Astrocyte (in vitro differentiated cells and primary cell): ENCODE results near the gene VEGFA. TPM values are rescaled to one million over a fixed set of nuclear protein-coding genes. Genes with fewer than 3 reads are reported as not detected.

ENCODE experiments used
- DNase-seq: peaks from one replicate; pipeline ENCODE4 v3.0.0-alpha.2; 2010; ENCODE audit warnings: low read depth
- FAIRE-seq: peaks from 2 replicates; lab custom pipeline; 2011; peaks lifted over from hg19 to GRCh38; lab: Jason Lieb, UNC
- H2AFZ ChIP-seq: 2 replicates; pipeline ENCODE4 v1.6.0; 2012; ENCODE audit warnings: low read depth, low read length, inconsistent platforms
- H3K27ac ChIP-seq: 2 replicates; pipeline ENCODE4 v1.5.1; 2011; ENCODE audit warnings: low read depth, low read length, inconsistent platforms
- H3K27me3 ChIP-seq: 2 replicates; pipeline ENCODE4 v1.6.0; 2011; ENCODE audit warnings: low read length, inconsistent platforms; ENCODE audit not compliant: insufficient read depth
- H3K36me3 ChIP-seq: 2 replicates; pipeline ENCODE4 v1.5.1; 2011; ENCODE audit warnings: low read length, inconsistent platforms; ENCODE audit not compliant: insufficient read depth
- H3K4me1 ChIP-seq: 2 replicates; pipeline ENCODE4 v1.5.1; 2011; ENCODE audit warnings: low read length, inconsistent platforms; ENCODE audit not compliant: insufficient read depth
- H3K4me2 ChIP-seq: 2 replicates; pipeline ENCODE4 v1.6.0; 2012; ENCODE audit warnings: low read length, inconsistent platforms
- H3K4me3 ChIP-seq: 2 replicates; pipeline ENCODE4 v1.5.1; 2011; ENCODE audit warnings: low read depth, mild to moderate bottlenecking, low read length, inconsistent platforms; ENCODE audit not compliant: insufficient read depth
- H3K79me2 ChIP-seq: 2 replicates; pipeline ENCODE4 v1.6.0; 2012; ENCODE audit warnings: mild to moderate bottlenecking, low read length, inconsistent platforms; ENCODE audit not compliant: insufficient read depth
- H3K9ac ChIP-seq: 2 replicates; pipeline ENCODE4 v1.6.0; 2012; ENCODE audit warnings: mild to moderate bottlenecking, low read length, inconsistent platforms
- H3K9me3 ChIP-seq: 2 replicates; pipeline ENCODE4 v1.5.1; 2012; ENCODE audit warnings: low read depth, mild to moderate bottlenecking, low read length, inconsistent platforms; ENCODE audit not compliant: insufficient read depth
- H4K20me1 ChIP-seq: 2 replicates; pipeline ENCODE4 v1.6.0; 2012; ENCODE audit warnings: low read length, inconsistent platforms; ENCODE audit not compliant: insufficient read depth
- H3K27ac Mint-ChIP-seq: one replicate; pipeline ENCODE4 v1.8.0; 2021; ENCODE audit warnings: mild to moderate bottlenecking, mixed read lengths; ENCODE audit not compliant: unreplicated experiment
- H3K27me3 Mint-ChIP-seq: one replicate; pipeline ENCODE4 v1.8.0; 2021; ENCODE audit warnings: low read depth, mixed read lengths; ENCODE audit not compliant: unreplicated experiment
- H3K36me3 Mint-ChIP-seq: one replicate; pipeline ENCODE4 v1.8.0; 2021; ENCODE audit warnings: low read depth, mixed read lengths; ENCODE audit not compliant: unreplicated experiment
- H3K4me1 Mint-ChIP-seq: one replicate; pipeline ENCODE4 v1.8.0; 2021; ENCODE audit warnings: low read depth, mixed read lengths; ENCODE audit not compliant: unreplicated experiment
- H3K4me3 Mint-ChIP-seq: one replicate; pipeline ENCODE4 v1.8.0; 2021; ENCODE audit warnings: mild to moderate bottlenecking, moderate library complexity, mixed read lengths; ENCODE audit not compliant: unreplicated experiment
- H3K9me3 Mint-ChIP-seq: one replicate; pipeline ENCODE4 v1.8.0; 2021; ENCODE audit warnings: mild to moderate bottlenecking, mixed read lengths; ENCODE audit not compliant: unreplicated experiment
- EZH2 ChIP-seq: IDR thresholded peaks from 2 replicates; pipeline ENCODE4 v1.6.1; 2012; ENCODE audit warnings: mild to moderate bottlenecking, low read length, inconsistent platforms; ENCODE audit not compliant: insufficient read depth
- total RNA-seq: library from RNA; stranded (reverse); gene quantifications from 2 replicates; pipeline ENCODE4 v1.2.1, GENCODE V29; 2021
- TF ChIP-seq, protein P1 (sequence below): IDR thresholded peaks from 2 replicates; pipeline ENCODE4 v1.5.1; 2011; ENCODE audit warnings: low read depth, mild to moderate bottlenecking, inconsistent platforms, low read length, moderate library complexity; ENCODE audit not compliant: insufficient read depth

The VEGFA gene
- total RNA-seq, 1 donor from 2014 or later = 144 TPM

DNA sequence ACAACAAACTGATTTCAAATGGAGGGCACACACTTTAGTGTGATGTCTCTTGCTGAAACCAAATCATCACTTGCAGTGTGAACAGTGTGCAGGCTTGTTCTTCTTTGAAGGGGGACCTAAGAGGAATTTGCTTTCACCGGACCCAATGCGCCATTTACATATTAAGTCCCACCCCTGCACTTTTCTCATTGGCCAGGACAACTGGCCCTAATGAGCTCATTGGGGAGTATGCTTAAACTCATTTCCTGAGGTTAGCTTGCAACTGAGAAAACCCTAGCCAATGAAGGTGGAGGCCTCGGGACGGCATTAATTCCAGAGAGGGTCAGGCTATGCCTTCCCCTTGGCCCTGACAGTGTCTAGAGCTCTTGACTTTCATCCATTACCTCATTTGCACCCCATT, 58.7 kb downstream of the VEGFA start:
- H2AFZ ChIP-seq = no peak overlapping the region
- no peaks in the 10 kb centered on the region for H3K79me2 ChIP-seq
- FAIRE-seq (no peak), DNase-seq (no peak)
- H3K36me3 ChIP-seq = no peaks in the 10 kb centered on the region
- no peak overlapping the region for H3K4me3 Mint-ChIP-seq
- no peaks in the 10 kb centered on the region for H3K36me3 Mint-ChIP-seq
- H3K4me1 ChIP-seq = no peaks in the 10 kb centered on the region
- no peaks in the 10 kb centered on the region for H3K9me3 ChIP-seq
- H3K27me3 Mint-ChIP-seq = peaks cover 45% of the 10 kb centered on the region
- H3K4me3 ChIP-seq = no peak overlapping the region
- no peak overlapping the region for H3K4me2 ChIP-seq
- no peaks in the 10 kb centered on the region for H4K20me1 ChIP-seq
- H3K27ac ChIP-seq = no peak overlapping the region
- no peak overlapping the region for H3K27ac Mint-ChIP-seq
- peaks cover 10% of the 10 kb centered on the region for H3K4me1 Mint-ChIP-seq
- H3K27me3 ChIP-seq = peaks cover 29% of the 10 kb centered on the region
- no peak overlapping the region for H3K9ac ChIP-seq
- no peaks in the 10 kb centered on the region for H3K9me3 Mint-ChIP-seq
- TF ChIP-seq, protein P1, sequence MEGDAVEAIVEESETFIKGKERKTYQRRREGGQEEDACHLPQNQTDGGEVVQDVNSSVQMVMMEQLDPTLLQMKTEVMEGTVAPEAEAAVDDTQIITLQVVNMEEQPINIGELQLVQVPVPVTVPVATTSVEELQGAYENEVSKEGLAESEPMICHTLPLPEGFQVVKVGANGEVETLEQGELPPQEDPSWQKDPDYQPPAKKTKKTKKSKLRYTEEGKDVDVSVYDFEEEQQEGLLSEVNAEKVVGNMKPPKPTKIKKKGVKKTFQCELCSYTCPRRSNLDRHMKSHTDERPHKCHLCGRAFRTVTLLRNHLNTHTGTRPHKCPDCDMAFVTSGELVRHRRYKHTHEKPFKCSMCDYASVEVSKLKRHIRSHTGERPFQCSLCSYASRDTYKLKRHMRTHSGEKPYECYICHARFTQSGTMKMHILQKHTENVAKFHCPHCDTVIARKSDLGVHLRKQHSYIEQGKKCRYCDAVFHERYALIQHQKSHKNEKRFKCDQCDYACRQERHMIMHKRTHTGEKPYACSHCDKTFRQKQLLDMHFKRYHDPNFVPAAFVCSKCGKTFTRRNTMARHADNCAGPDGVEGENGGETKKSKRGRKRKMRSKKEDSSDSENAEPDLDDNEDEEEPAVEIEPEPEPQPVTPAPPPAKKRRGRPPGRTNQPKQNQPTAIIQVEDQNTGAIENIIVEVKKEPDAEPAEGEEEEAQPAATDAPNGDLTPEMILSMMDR = no peak
- no peak for TF ChIP-seq EZH2

DNA sequence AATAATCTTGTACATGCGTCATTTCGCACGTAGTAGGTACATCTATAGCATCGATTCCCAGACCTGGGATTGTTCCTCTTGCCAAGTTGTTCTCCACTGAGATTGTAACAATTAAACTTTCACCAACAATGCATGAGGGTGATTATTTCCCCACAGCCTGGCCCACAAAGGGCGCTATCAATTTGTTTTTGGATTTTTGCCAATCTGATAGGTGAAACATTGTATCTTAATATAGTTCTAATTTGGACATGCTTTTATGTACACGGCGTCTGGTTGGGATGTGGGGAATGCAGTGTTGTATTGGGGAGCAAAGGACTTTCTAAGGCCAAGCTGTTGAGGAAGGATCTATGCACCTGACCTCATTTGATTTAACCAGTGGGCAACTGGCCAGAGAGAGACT, 59.5 kb downstream of the VEGFA start:
- Histone ChIP-seq H3K36me3 (no peaks in the 10 kb centered on the region), H3K4me3 (no peak overlapping the region), H2AFZ (no peak overlapping the region), H3K27ac (no peak overlapping the region), H4K20me1 (no peaks in the 10 kb centered on the region), H3K27me3 (peaks cover 24% of the 10 kb centered on the region), H3K9ac (no peak overlapping the region), H3K79me2 (no peaks in the 10 kb centered on the region), H3K9me3 (no peaks in the 10 kb centered on the region), H3K4me1 (no peaks in the 10 kb centered on the region), H3K4me2 (no peak overlapping the region)
- peaks cover 10% of the 10 kb centered on the region for H3K4me1 Mint-ChIP-seq
- no peak for DNase-seq
- no peak for FAIRE-seq
- no peaks in the 10 kb centered on the region for H3K36me3 Mint-ChIP-seq
- H3K4me3 Mint-ChIP-seq = no peak overlapping the region
- peaks cover 37% of the 10 kb centered on the region for H3K27me3 Mint-ChIP-seq
- no peak for TF ChIP-seq EZH2
- H3K9me3 Mint-ChIP-seq = no peaks in the 10 kb centered on the region
- no peak overlapping the region for H3K27ac Mint-ChIP-seq

GRCh38 chr6:43830775-43831174, 60.8 kb downstream of the VEGFA start:
- TF ChIP-seq, protein P1 = no peak
- TF ChIP-seq EZH2 = no peak

More at GRCh38 chr6:43830775-43831174, 60.8 kb downstream of the VEGFA start:
- H3K27me3 ChIP-seq = peaks cover 18% of the 10 kb centered on the region
- Mint-ChIP-seq H3K4me3 (no peak overlapping the region), H3K27ac (no peak overlapping the region), H3K9me3 (no peaks in the 10 kb centered on the region), H3K4me1 (peaks cover 12% of the 10 kb centered on the region), H3K36me3 (no peaks in the 10 kb centered on the region), H3K27me3 (peaks cover 31% of the 10 kb centered on the region)
- H3K79me2 ChIP-seq = no peaks in the 10 kb centered on the region
- DNase-seq (no peak), FAIRE-seq (no peak)
- H3K9me3 ChIP-seq = no peaks in the 10 kb centered on the region
- no peak overlapping the region for H3K4me3 ChIP-seq
- H3K36me3 ChIP-seq = no peaks in the 10 kb centered on the region
- H4K20me1 ChIP-seq = no peaks in the 10 kb centered on the region
- no peak overlapping the region for H3K4me2 ChIP-seq
- H3K4me1 ChIP-seq = no peaks in the 10 kb centered on the region
- H3K27ac ChIP-seq = no peak overlapping the region
- H3K9ac ChIP-seq = no peak overlapping the region
- no peak overlapping the region for H2AFZ ChIP-seq
